Endometrial microvascular endothelial cells (primary cell): Measurements from ENCODE around the gene MAEL. TPM values are rescaled to one million over a fixed set of nuclear protein-coding genes. Genes with fewer than 3 reads are reported as not detected.
"Not testable (repeated sequence)": the region's sequence is repeated elsewhere in the genome, so short reads cannot be mapped to it uniquely, and the experiment has no call there.

Experiments
- in situ Hi-C: cut with HindIII; loops from 2 replicates; pipeline ENCODE4 v1.10.0; 2017; ENCODE audit warnings: low sequenced_read_pairs, low pct_unique_long_range_greater_than_20kb; ENCODE audit errors: inconsistent ontology term
- total RNA-seq: library from RNA; depleted of rRNA; stranded (reverse); fragments of >200 nt; gene quantifications from one replicate; pipeline ENCODE4 v1.2.3, GENCODE V29; 2015; ENCODE audit errors: inconsistent ontology term

The MAEL gene
- total RNA-seq, 1 donor from 2014 or later, result not detected

- in situ Hi-C loops, result no loop called here
Observed at GRCh38 chr1:166975361-166976129, 13.5 kb upstream of the MAEL start, which contains the start of gene ILDR2. TSS of gene ILDR2 (minus strand) at chr1:166975540. CDS start at chr1:166975268, 272 bp downstream.

- in situ Hi-C loops, result no loop called here
Observed at GRCh38 chr1:166977951-166978350, 11.1 kb upstream of the MAEL start.

- in situ Hi-C loops, result no loop called here
Observed at GRCh38 chr1:166978821-166979220, 10.3 kb upstream of the MAEL start.

GRCh38 chr1:166980383-166980782, 8.7 kb upstream of the MAEL start:
- in situ Hi-C loops, result no loop called here

DNA sequence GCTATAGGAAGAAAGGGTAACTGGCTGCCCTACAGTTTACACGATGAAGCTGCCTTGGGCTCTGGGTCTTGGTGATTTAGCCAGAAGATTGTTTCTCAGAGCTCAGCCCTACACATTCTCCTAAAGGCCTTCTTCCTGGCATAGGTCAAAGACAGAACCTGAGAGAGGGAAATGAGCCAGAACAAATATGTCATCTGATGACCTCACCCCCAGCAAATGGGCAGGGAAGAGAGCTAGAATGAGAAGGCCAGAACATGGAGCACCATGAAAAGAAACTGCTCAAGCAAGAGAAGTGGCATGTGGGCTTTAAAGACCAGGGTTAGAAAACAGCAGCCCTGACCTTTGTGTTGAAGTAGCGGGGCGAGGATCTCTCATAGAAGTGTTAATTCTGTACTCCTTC, 8.3 kb upstream of the MAEL start:
- in situ Hi-C loops, result no loop called here

DNA sequence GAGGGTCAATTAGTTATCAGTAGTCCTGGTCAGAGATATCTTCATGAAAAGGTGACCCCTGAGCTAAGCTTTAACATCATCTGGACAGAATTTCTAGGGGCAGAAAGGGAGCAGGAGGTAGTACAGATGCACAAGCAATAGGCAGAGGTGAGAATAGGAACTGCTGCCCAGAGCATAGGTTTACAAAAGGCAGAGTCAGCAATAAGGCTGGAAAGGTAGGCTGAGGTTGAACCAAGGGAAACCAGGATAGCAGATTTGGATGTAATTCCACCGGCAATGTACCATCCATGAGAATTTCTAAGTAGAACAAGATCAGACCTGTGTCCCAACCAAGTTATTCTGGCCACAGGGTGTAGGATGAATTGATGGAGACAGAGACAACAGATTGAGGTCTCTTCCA, 7.5 kb upstream of the MAEL start:
- in situ Hi-C loops, result no loop called here

- in situ Hi-C loops, result no loop called here
Observed at GRCh38 chr1:166999075-166999474, 10.0 kb downstream of the MAEL start.

- in situ Hi-C loops, result no loop called here
Observed at GRCh38 chr1:166999500-167000055, 10.5 kb downstream of the MAEL start.

- in situ Hi-C loops, result no loop called here
Observed at GRCh38 chr1:167000546-167000945, 11.5 kb downstream of the MAEL start.

DNA sequence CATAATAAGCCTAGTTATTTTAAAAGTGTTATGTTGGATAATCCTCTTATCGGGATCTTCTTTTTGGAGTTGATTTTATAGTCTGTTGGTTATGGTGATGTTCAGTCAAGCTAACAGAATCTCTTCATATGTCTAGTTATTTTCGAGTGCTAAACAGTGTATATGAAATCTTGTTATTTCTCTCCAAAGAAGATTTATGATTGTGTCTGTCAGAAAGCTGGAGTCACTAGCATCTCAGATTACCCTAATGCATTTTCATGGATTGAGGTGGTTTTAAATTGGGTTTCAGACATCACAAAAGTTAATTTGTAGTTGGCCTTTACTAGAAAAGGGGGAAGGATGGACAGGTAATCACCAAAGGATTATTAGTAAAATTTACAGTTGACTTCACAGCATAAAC, 13.3 kb downstream of the MAEL start:
- in situ Hi-C loops, result no loop called here

DNA sequence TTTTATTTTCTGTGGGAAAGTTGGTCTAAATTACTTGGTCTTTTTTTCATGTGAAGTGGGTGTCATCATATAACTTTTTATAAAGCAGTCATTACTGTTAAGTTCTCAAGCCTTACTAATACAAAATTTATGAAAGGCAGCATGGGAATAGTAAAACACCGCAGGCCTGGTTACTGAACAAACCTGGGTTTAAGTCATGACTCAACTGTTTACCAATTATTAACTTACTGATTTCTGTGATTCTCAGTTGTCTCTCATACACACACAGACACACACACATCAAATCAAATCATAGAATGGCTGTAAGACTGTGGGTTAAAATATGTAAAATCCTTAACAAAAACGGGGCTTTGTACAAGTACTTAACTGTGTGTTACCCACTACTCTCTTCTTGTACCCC, 14.6 kb downstream of the MAEL start:
- in situ Hi-C loops, result no loop called here

DNA sequence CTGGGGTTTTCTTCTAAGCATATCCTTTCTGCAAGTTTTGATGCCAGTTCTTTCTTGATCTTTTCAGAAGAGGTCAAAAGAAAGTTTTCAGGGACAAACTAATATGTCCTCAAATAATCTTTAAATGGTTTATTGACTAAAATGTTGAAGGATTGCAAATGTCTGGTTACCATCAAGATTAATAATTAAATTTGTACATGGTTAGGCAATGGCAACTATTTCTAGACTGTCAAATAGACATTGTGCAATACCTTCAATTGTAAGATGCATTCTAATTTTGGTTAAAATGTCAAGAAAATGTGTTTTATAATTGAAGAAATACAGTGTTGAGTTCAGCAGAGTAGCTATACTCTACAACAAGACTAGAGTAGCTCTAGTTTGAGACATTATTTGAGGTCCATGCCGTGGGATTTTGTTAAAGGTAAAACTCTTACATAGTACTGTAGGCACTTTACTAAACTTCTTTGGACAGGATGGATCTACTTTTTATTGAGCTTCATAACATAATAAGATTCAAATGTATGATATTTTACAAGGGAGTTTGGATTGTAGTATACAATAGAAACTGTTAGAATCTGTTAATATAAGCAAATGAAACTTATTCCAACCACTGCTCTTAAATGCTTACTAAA, 22.6 kb downstream of the MAEL start:
- in situ Hi-C loops, result no loop called here

- in situ Hi-C loops, result no loop called here
Observed at GRCh38 chr1:167012570-167012969, 23.5 kb downstream of the MAEL start.

- in situ Hi-C loops, result no loop called here
Observed at GRCh38 chr1:167013108-167013929, 24.2 kb downstream of the MAEL start.

- in situ Hi-C loops, result no loop called here
Observed at GRCh38 chr1:167016100-167016750, 27.1 kb downstream of the MAEL start.

DNA sequence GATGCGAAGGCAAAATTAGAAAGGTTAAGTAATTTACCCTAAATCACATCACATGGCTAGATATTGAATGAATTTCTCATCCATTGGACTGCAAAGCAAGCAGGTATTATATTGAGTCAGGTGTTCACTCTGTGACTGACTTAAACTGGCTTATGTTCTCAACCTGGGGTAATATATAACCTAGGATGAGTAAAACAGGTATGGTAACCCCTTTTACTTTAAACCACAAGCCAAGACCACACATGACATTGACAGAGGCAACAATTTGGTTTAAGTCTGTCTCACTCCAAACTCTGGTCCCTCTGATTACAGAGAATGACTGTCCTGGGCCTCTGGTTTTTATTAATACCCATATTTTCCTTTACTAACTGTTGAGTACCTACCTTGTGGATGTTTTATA, 33.3 kb downstream of the MAEL start:
- in situ Hi-C loops, result no loop called here

GRCh38 chr1:167029553-167029952, 40.5 kb downstream of the MAEL start:
- in situ Hi-C loops, result not testable (repeated sequence)

GRCh38 chr1:167033646-167034045, 44.6 kb downstream of the MAEL start:
- in situ Hi-C loops, result no loop called here
